Mononuclear cell (primary cell): ENCODE results near the gene LHFPL2. TPM values are rescaled to one million over a fixed set of nuclear protein-coding genes. Genes with fewer than 3 reads are reported as not detected.
A peak's percentile ranks its signal among the peaks of the same experiment; 100 is the strongest.

Experiments used
- H3K27me3 ChIP-seq: 2 replicates; pipeline ENCODE4 v1.6.0; 2011; ENCODE audit warnings: low read length, control low read depth; ENCODE audit not compliant: insufficient read depth
- H3K4me1 ChIP-seq: 2 replicates; pipeline ENCODE4 v1.5.1; 2011; ENCODE audit warnings: mild to moderate bottlenecking, low read length, control low read depth; ENCODE audit not compliant: insufficient read depth
- H3K4me3 ChIP-seq: 2 replicates; pipeline ENCODE4 v1.5.1; 2011; ENCODE audit warnings: mild to moderate bottlenecking, low read length, moderate library complexity
- H3K9me3 ChIP-seq: 2 replicates; pipeline ENCODE4 v1.5.1; 2011; ENCODE audit warnings: low read depth, mild to moderate bottlenecking, control low read depth, low read length
- total RNA-seq: library from RNA; depleted of rRNA; stranded (reverse); fragments of >200 nt; gene quantifications from one replicate; pipeline ENCODE4 v1.2.3, GENCODE V29; 2012

Gene LHFPL2
- total RNA-seq, 1 donor: 9.4 TPM

- H3K4me1 ChIP-seq: no peaks in the 10 kb centered on the region
- no peak overlapping the region for H3K4me3 ChIP-seq
- peaks cover 11% of the 10 kb centered on the region for H3K27me3 ChIP-seq
- H3K9me3 ChIP-seq: no peaks in the 10 kb centered on the region
These were observed 5.8 kb upstream of the LHFPL2 start for GRCh38 chr5:78654386-78654785.

- Histone ChIP-seq H3K4me3 (no peak overlapping the region), H3K9me3 (no peaks in the 10 kb centered on the region), H3K27me3 (peaks cover 15% of the 10 kb centered on the region), H3K4me1 (peaks cover 4% of the 10 kb centered on the region)
These were observed 5.3 kb upstream of the LHFPL2 start for GRCh38 chr5:78653681-78654366.

- peaks cover 15% of the 10 kb centered on the region for H3K27me3 ChIP-seq
- no peak overlapping the region for H3K4me3 ChIP-seq
- H3K4me1 ChIP-seq: peaks cover 8% of the 10 kb centered on the region
- no peaks in the 10 kb centered on the region for H3K9me3 ChIP-seq
These were observed 4.5 kb upstream of the LHFPL2 start for GRCh38 chr5:78653031-78653430.

GRCh38 chr5:78651468-78651867, 2.9 kb upstream of the LHFPL2 start:
- no peaks in the 10 kb centered on the region for H3K9me3 ChIP-seq
- H3K4me3 ChIP-seq: no peak overlapping the region
- H3K27me3 ChIP-seq: peaks cover 30% of the 10 kb centered on the region
- H3K4me1 ChIP-seq: peaks cover 20% of the 10 kb centered on the region

- H3K27me3 ChIP-seq: peaks cover 37% of the 10 kb centered on the region
- H3K4me1 ChIP-seq: peaks cover 20% of the 10 kb centered on the region
- H3K9me3 ChIP-seq: no peaks in the 10 kb centered on the region
- H3K4me3 ChIP-seq: no peak overlapping the region
These were observed 2.0 kb upstream of the LHFPL2 start for GRCh38 chr5:78650531-78650930.

GRCh38 chr5:78649861-78650496, 1.4 kb upstream of the LHFPL2 start:
- H3K9me3 ChIP-seq: no peaks in the 10 kb centered on the region
- peaks cover 37% of the 10 kb centered on the region for H3K27me3 ChIP-seq
- H3K4me3 ChIP-seq: no peak overlapping the region
- peaks cover 20% of the 10 kb centered on the region for H3K4me1 ChIP-seq

- H3K9me3 ChIP-seq: no peaks in the 10 kb centered on the region
- H3K27me3 ChIP-seq: peaks cover 37% of the 10 kb centered on the region
- H3K4me3 ChIP-seq: peak overlapping the region; percentile 24
These were observed 681 bp upstream of the LHFPL2 start for GRCh38 chr5:78649211-78649695.

GRCh38 chr5:78647838-78648358, 674 bp downstream of the LHFPL2 start:
- Histone ChIP-seq H3K4me3 (peak overlapping the region; percentile 41), H3K9me3 (no peaks in the 10 kb centered on the region), H3K27me3 (peaks cover 37% of the 10 kb centered on the region), H3K4me1 (peaks cover 20% of the 10 kb centered on the region)

More at GRCh38 chr5:78649211-78649695, 681 bp upstream of the LHFPL2 start:
- peaks cover 20% of the 10 kb centered on the region for H3K4me1 ChIP-seq

- Histone ChIP-seq H3K27me3 (peaks cover 37% of the 10 kb centered on the region), H3K9me3 (no peaks in the 10 kb centered on the region), H3K4me3 (peak overlapping the region; percentile 41), H3K4me1 (peaks cover 20% of the 10 kb centered on the region)
These were observed 1.2 kb downstream of the LHFPL2 start for GRCh38 chr5:78647351-78647818.

- Histone ChIP-seq H3K4me3 (no peak overlapping the region), H3K4me1 (peaks cover 20% of the 10 kb centered on the region), H3K9me3 (no peaks in the 10 kb centered on the region), H3K27me3 (peaks cover 27% of the 10 kb centered on the region)
These were observed 3.8 kb downstream of the LHFPL2 start for GRCh38 chr5:78644741-78645300.

- H3K4me3 ChIP-seq: no peak overlapping the region
- peaks cover 19% of the 10 kb centered on the region for H3K4me1 ChIP-seq
- H3K27me3 ChIP-seq: peaks cover 24% of the 10 kb centered on the region
- H3K9me3 ChIP-seq: no peaks in the 10 kb centered on the region
These were observed 4.4 kb downstream of the LHFPL2 start for GRCh38 chr5:78644129-78644528.

GRCh38 chr5:78642701-78643100, 5.9 kb downstream of the LHFPL2 start:
- Histone ChIP-seq H3K4me1 (peaks cover 8% of the 10 kb centered on the region), H3K9me3 (no peaks in the 10 kb centered on the region), H3K27me3 (peaks cover 19% of the 10 kb centered on the region), H3K4me3 (no peak overlapping the region)

- no peaks in the 10 kb centered on the region for H3K9me3 ChIP-seq
- peaks cover under 1% of the 10 kb centered on the region for H3K27me3 ChIP-seq
- no peak overlapping the region for H3K4me3 ChIP-seq
- H3K4me1 ChIP-seq: no peaks in the 10 kb centered on the region
These were observed 7.7 kb downstream of the LHFPL2 start for GRCh38 chr5:78640662-78641474.

GRCh38 chr5:78639791-78640190, 8.8 kb downstream of the LHFPL2 start:
- Histone ChIP-seq H3K4me3 (no peak overlapping the region), H3K9me3 (no peaks in the 10 kb centered on the region), H3K27me3 (no peaks in the 10 kb centered on the region), H3K4me1 (no peaks in the 10 kb centered on the region)
